MM.1S (cell line): ENCODE data around the gene KIR2DL4.
"Not testable (repeated sequence)": the region's sequence is repeated elsewhere in the genome, so short reads cannot be mapped to it uniquely, and the experiment has no call there.

ENCODE experiments used
- DNase-seq: peaks from one replicate; pipeline ENCODE4 v3.0.0-alpha.2; 2015
- H2AFZ ChIP-seq: fragments of 300-600 bp; sonication (generic); 2 replicates; pipeline ENCODE4 v1.6.0; 2016; ENCODE audit warnings: antibody characterized with exemption, low read length
- H3F3A ChIP-seq: fragments of 300-600 bp; sonication (generic); 2 replicates; pipeline ENCODE4 v1.6.1; 2016; ENCODE audit warnings: mild to moderate bottlenecking, antibody characterized with exemption, low read length, moderate library complexity, mixed read lengths; ENCODE audit not compliant: insufficient read depth
- H3K27ac ChIP-seq: fragments of 300-600 bp; sonication (generic); 2 replicates; pipeline ENCODE4 v1.5.1; 2016; ENCODE audit warnings: mild to moderate bottlenecking, low read length
- H3K27me3 ChIP-seq: fragments of 300-600 bp; sonication (generic); replicated peaks from 2 replicates; pipeline ENCODE4 v1.6.0; 2016; ENCODE audit warnings: low read length; ENCODE audit not compliant: insufficient read depth
- H3K36me3 ChIP-seq: fragments of 300-600 bp; sonication (generic); replicated peaks from 2 replicates; pipeline ENCODE4 v1.6.1; 2016; ENCODE audit warnings: mild to moderate bottlenecking, low read length, mixed read lengths; ENCODE audit not compliant: insufficient read depth
- H3K4me1 ChIP-seq: fragments of 300-600 bp; sonication (generic); 2 replicates; pipeline ENCODE4 v1.6.1; 2016; ENCODE audit warnings: low read length, mixed read lengths
- H3K4me2 ChIP-seq: fragments of 300-600 bp; sonication (generic); 2 replicates; pipeline ENCODE4 v1.6.0; 2016; ENCODE audit warnings: low read depth, low read length
- H3K4me3 ChIP-seq: fragments of 300-600 bp; sonication (generic); 2 replicates; pipeline ENCODE4 v1.5.1; 2016; ENCODE audit warnings: low read length, mixed read lengths
- H3K79me2 ChIP-seq: fragments of 300-600 bp; sonication (generic); 2 replicates; pipeline ENCODE4 v1.6.1; 2016; ENCODE audit warnings: mixed run types, low read length, mixed read lengths
- H3K9ac ChIP-seq: fragments of 300-600 bp; sonication (generic); 2 replicates; pipeline ENCODE4 v1.6.1; 2016; ENCODE audit warnings: low read length, mixed read lengths
- H3K9me2 ChIP-seq: fragments of 300-600 bp; sonication (generic); replicated peaks from 2 replicates; pipeline ENCODE4 v1.6.1; 2016; ENCODE audit warnings: mild to moderate bottlenecking, low read length, mixed read lengths; ENCODE audit not compliant: insufficient read depth
- H3K9me3 ChIP-seq: fragments of 300-600 bp; sonication (generic); replicated peaks from 2 replicates; pipeline ENCODE4 v1.6.1; 2016; ENCODE audit warnings: mild to moderate bottlenecking, low read length, mixed read lengths; ENCODE audit not compliant: insufficient read depth
- H4K20me1 ChIP-seq: fragments of 300-600 bp; sonication (generic); 2 replicates; pipeline ENCODE4 v1.6.1; 2016; ENCODE audit warnings: mild to moderate bottlenecking, low read length, moderate library complexity, mixed read lengths; ENCODE audit not compliant: insufficient read depth
- EZH2 ChIP-seq: fragments of 300-600 bp; sonication (generic); optimal IDR thresholded peaks from 2 replicates; pipeline ENCODE3; 2017; ENCODE audit warnings: low read depth, mild to moderate bottlenecking, antibody characterized with exemption, low read length, mixed read lengths
- EZH2phosphoT487 ChIP-seq: fragments of 300-600 bp; sonication (generic); IDR thresholded peaks from 2 replicates; pipeline ENCODE4 v1.6.1; 2018; ENCODE audit warnings: antibody characterized with exemption, low read length
- TF ChIP-seq, protein P1 (sequence below): fragments of 300-600 bp; sonication (generic); IDR thresholded peaks from 2 replicates; pipeline ENCODE4 v1.5.1; 2016; ENCODE audit warnings: antibody characterized with exemption, low read length, mixed read lengths

The KIR2DL4 gene

DNA sequence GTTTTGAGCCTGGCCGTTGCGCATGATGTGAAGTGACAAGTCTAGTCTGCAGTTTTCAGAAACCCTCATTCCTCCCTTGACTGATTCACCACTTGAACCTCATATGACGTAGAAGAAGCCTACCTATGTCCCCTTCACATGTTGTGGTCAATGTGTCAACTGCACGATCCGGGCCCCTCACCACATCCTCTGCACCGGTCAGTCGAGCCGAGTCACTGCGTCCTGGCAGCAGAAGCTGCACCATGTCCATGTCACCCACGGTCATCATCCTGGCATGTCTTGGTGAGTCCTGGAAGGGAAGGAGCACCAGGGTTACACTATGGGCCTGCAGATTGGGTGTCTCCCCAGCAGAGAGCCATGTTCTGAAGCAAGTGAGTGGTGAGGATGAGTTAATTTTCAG is at the start of gene KIR2DL4:
KIR2DL4 (plus strand) TSS at position 201 of the 400 bp plus-strand sequence; CDS start at position 243, 42 bp downstream.
- no peak within 1 kb of the TSS for H3K4me2 ChIP-seq
- H3K79me2 ChIP-seq: no peaks in the 10 kb centered on the region
- H3K9me3 ChIP-seq: no peaks in the 10 kb centered on the region
- TF ChIP-seq, protein P1, sequence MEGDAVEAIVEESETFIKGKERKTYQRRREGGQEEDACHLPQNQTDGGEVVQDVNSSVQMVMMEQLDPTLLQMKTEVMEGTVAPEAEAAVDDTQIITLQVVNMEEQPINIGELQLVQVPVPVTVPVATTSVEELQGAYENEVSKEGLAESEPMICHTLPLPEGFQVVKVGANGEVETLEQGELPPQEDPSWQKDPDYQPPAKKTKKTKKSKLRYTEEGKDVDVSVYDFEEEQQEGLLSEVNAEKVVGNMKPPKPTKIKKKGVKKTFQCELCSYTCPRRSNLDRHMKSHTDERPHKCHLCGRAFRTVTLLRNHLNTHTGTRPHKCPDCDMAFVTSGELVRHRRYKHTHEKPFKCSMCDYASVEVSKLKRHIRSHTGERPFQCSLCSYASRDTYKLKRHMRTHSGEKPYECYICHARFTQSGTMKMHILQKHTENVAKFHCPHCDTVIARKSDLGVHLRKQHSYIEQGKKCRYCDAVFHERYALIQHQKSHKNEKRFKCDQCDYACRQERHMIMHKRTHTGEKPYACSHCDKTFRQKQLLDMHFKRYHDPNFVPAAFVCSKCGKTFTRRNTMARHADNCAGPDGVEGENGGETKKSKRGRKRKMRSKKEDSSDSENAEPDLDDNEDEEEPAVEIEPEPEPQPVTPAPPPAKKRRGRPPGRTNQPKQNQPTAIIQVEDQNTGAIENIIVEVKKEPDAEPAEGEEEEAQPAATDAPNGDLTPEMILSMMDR: no peak
- no peak for TF ChIP-seq EZH2phosphoT487
- no peak for TF ChIP-seq EZH2
- no peak within 1 kb of the TSS for H2AFZ ChIP-seq
- no peak for DNase-seq
- H3K4me1 ChIP-seq: no peaks in the 10 kb centered on the region
- no peaks in the 10 kb centered on the region for H3F3A ChIP-seq
- no peaks in the 10 kb centered on the region for H4K20me1 ChIP-seq
- no peak within 1 kb of the TSS for H3K4me3 ChIP-seq
- H3K36me3 ChIP-seq: no peaks in the 10 kb centered on the region
- H3K27me3 ChIP-seq: no peaks in the 10 kb centered on the region; the same call in 1 of the 2 replicates
- no peak within 1 kb of the TSS for H3K9ac ChIP-seq
- H3K27ac ChIP-seq: no peak within 1 kb of the TSS
- no peaks in the 10 kb centered on the region for H3K9me2 ChIP-seq

DNA sequence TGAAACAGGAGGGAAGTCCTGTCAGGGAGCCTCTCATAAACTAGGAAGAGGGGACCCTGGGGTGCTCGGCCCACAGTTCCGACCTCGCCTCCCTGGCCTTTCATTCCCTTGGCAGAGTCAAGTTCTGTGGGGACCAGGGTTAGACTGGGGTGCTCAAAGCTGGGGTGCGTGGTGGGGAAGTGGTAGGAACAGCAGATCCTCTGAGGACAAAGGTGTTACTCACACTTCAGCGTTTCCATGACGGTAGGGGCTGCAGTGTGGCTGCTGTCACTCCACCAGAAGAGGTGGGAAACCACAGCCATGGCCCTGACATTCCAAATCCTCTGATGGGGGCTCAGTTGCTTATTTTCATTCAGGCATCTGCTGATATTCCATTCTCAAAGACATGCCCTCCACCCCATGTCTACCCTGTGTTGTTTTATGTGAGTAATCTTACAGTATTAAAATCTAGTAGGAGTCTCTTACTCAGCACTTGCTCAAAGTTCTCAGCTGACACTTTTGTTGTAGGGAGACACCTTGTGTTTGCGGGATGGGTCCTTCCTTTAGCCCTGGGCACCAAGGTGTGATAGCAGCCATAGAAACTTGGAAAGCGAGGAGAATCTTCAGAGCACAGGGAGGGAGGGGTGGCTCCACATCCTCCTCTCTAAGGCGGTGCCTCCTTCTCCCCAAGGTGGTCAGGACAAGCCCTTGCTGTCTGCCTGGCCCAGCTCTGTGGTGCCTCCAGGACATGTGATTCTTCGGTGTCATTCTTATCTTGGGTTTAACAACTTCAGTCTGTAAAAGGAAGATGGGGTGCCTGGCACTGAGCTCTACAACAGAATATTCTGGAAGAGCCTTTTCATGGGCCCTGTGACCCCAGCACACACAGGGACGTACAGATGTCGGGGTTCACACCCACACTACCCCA is 47.0 kb upstream of the KIR2DL4 start:
- H3K27ac ChIP-seq, DNase-seq: not testable (repeated sequence)

DNA sequence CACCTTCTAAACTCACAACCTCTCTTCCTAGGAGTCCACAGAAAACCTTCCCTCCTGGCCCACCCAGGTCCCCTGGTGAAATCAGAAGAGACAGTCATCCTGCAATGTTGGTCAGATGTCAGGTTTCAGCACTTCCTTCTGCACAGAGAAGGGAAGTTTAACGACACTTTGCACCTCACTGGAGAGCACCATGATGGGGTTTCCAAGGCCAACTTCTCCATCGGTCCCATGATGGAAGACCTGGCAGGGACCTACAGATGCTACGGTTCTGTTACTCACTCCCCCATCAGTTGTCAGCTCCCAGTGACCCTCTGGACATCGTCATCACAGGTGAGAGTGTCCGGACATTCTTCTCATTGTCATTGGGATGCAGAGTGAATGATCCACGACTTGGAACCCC is 44.8 kb upstream of the KIR2DL4 start:
- not testable (repeated sequence) for DNase-seq, H3K36me3 ChIP-seq, H3K4me2 ChIP-seq, H3K79me2 ChIP-seq, H3K4me3 ChIP-seq, H3K27me3 ChIP-seq, H4K20me1 ChIP-seq, H3K27ac ChIP-seq, H3K9me3 ChIP-seq, H2AFZ ChIP-seq, H3K9me2 ChIP-seq, H3K4me1 ChIP-seq, H3F3A ChIP-seq, H3K9ac ChIP-seq

More for the DNA sequence above, 47.0 kb upstream of the KIR2DL4 start:
- not testable (repeated sequence) for H3K27me3 ChIP-seq, H4K20me1 ChIP-seq, H3K9ac ChIP-seq, H3K4me2 ChIP-seq, H2AFZ ChIP-seq, H3K36me3 ChIP-seq, H3K9me3 ChIP-seq, H3F3A ChIP-seq, H3K79me2 ChIP-seq, H3K4me3 ChIP-seq, H3K4me1 ChIP-seq, H3K9me2 ChIP-seq

DNA sequence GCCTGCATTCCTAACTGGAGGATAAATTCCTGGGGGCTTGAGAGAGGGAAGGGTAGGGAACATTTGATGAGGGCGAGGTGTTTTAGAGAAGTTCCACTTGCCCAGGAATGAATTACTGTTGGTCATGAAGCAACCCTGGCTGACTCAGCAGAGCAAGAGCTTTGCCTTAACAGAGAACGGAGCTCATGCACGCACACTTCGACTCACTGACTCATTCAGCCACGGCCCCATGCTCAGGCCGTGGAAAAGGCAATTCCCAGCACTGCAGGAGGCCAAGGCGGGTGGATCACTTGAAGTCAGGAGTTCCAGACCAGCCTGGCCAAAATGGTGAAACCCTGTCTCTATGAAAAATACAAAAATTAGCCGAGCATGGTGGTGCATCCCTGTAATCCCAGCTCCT is 39.2 kb upstream of the KIR2DL4 start:
- H3K9me3 ChIP-seq: not testable (repeated sequence)

DNA sequence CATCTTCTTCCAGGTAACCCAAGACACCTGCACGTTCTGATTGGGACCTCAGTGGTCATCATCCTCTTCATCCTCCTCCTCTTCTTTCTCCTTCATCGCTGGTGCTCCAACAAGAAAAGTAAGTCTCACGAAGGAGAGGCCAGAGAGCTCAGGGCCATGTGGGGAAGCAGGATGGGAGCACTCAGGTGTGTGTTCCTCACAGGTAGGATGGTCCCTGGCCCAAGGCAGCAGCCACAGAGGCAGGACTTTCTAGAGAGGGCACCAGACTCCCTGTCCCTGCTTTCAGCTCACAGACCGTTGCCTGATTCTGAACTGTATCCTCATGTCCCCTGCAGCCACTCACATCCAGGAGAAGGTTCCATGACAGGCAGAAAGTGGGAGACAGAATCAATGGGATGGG is 36.9 kb upstream of the KIR2DL4 start:
- H3K27ac ChIP-seq, H3K4me2 ChIP-seq: not testable (repeated sequence)

More for the DNA sequence above, 39.2 kb upstream of the KIR2DL4 start:
- not testable (repeated sequence) for H3K4me3 ChIP-seq, H3K4me2 ChIP-seq, H3K4me1 ChIP-seq, H3K27me3 ChIP-seq, H3K79me2 ChIP-seq, H3K36me3 ChIP-seq, H3K27ac ChIP-seq, H3F3A ChIP-seq, H3K9ac ChIP-seq, H3K9me2 ChIP-seq, H2AFZ ChIP-seq, H4K20me1 ChIP-seq, DNase-seq

DNA sequence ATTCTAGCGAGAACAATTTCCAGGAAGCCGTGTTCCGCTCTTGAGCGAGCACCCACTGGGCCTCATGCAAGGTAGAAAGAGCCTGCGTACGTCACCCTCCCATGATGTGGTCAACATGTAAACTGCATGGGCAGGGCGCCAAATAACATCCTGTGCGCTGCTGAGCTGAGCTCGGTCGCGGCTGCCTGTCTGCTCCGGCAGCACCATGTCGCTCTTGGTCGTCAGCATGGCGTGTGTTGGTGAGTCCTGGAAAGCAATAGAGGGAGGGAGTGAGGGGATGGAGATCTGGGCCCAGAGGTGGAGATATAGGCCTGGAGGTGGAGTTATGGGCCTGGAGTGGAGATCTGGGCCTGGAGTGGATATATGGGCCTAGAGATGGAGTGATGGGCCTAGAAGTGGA is 33.8 kb upstream of the KIR2DL4 start, which contains the start of gene KIR2DL1:
KIR2DL1 (plus strand) TSS at position 148 of the 400 bp plus-strand sequence; CDS start at position 206, 58 bp downstream.
- H3K4me2 ChIP-seq, H3K4me1 ChIP-seq, H3K9me2 ChIP-seq, H3F3A ChIP-seq, H3K36me3 ChIP-seq, H3K9me3 ChIP-seq, H3K27ac ChIP-seq, DNase-seq, H2AFZ ChIP-seq, H3K27me3 ChIP-seq, H4K20me1 ChIP-seq, H3K9ac ChIP-seq, H3K79me2 ChIP-seq, H3K4me3 ChIP-seq: not testable (repeated sequence)

More for the DNA sequence above, 36.9 kb upstream of the KIR2DL4 start:
- H3K4me3 ChIP-seq, H3F3A ChIP-seq, H3K9me2 ChIP-seq, H2AFZ ChIP-seq, H4K20me1 ChIP-seq, H3K4me1 ChIP-seq, H3K9me3 ChIP-seq, DNase-seq, H3K36me3 ChIP-seq, H3K9ac ChIP-seq, H3K27me3 ChIP-seq, H3K79me2 ChIP-seq: not testable (repeated sequence)

DNA sequence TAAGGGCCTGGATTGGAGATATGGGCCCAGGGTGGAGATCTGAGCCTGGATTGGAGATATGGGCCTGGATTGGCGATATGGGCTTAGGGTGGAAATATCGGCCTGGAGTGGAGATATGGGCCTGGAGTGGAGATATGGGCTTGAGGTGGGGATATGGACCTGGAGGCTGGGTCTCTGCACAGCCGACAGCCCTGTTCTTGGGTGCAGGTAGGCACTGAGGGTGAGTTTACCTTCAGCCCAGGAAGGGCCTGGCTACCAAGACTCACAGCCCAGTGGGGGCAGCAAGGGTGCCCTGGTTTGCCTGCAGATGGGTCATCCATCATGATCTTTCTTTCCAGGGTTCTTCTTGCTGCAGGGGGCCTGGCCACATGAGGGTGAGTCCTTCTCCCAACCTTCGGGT is 32.9 kb upstream of the KIR2DL4 start:
- H3F3A ChIP-seq, H3K27ac ChIP-seq, H3K4me3 ChIP-seq, H2AFZ ChIP-seq, H3K9ac ChIP-seq, DNase-seq, H3K9me2 ChIP-seq, H3K36me3 ChIP-seq, H3K4me2 ChIP-seq, H4K20me1 ChIP-seq, H3K79me2 ChIP-seq, H3K27me3 ChIP-seq, H3K9me3 ChIP-seq, H3K4me1 ChIP-seq: not testable (repeated sequence)
